ENCODE results near the gene CNOT1. TPM values are rescaled to one million over a fixed set of nuclear protein-coding genes. Genes with fewer than 3 reads are reported as not detected.

CNOT1 gene
- total and polyA plus RNA-seq, 2 experiments from 2014 or later: 50.8 to 113 TPM

- no peaks in the 10 kb centered on the region for H3K79me2 ChIP-seq
- H3K27me3 ChIP-seq: peaks cover 3% of the 10 kb centered on the region
- no peak for DNase-seq (ENCODE audit: low spot score)
- no peaks in the 10 kb centered on the region for H4K20me1 ChIP-seq (ENCODE audit: insufficient read depth, poor library complexity, severe bottlenecking)
- no peaks in the 10 kb centered on the region for H3K36me3 ChIP-seq (replicated peaks; ENCODE audit: insufficient read depth, low read depth)
- no peak overlapping the region for H3K27ac ChIP-seq
- no peak overlapping the region for H3K4me3 ChIP-seq
- no peaks in the 10 kb centered on the region for H3K9me3 ChIP-seq (ENCODE audit: low read depth)
- TF ChIP-seq EZH2 (IDR thresholded peaks at IDR 0.05; ENCODE audit: borderline replicate concordance): no peak
- no peak for TF ChIP-seq CTCF (IDR thresholded peaks at IDR 0.05; ENCODE audit: poor library complexity)
- TF ChIP-seq EZH2phosphoT487 (IDR thresholded peaks at IDR 0.05; ENCODE audit: low read depth, severe bottlenecking, unreplicated experiment): no peak
- H2AFZ ChIP-seq: no peak overlapping the region
- WGBS (ENCODE audit: low lambda C conversion rate, missing lambda C conversion rate): 70% methylated on average over 5 of the region's 5 CpGs
- H3K4me2 ChIP-seq: no peak overlapping the region
- H3K4me1 ChIP-seq (ENCODE audit: insufficient read depth): peaks cover 7% of the 10 kb centered on the region
- H3K9me2 ChIP-seq (replicated peaks; ENCODE audit: insufficient read depth): no peaks in the 10 kb centered on the region
Observed at GRCh38 chr16:58497935-58498334, 131.7 kb downstream of the CNOT1 start.

DNA sequence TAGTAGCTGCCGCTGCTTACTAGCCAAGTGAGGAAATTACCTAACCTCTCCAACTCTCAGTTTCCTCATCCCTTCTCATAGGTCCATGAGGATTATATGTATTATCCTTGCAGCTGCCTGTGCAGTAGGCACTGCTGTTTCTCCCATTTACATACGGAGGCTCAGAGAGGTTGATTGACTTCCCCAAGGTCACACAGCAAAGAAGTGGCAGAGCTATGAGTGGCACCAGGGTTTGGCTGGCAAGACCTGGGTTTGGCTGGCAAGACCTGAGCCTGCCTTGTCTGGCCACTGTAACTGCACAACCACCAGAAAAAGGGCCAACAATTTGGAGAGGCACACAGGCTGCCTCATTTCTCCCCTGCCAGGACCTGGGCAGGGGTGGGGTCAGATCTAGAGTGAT lies 132.2 kb downstream of the CNOT1 start:
- Histone ChIP-seq H4K20me1 (ENCODE audit: insufficient read depth, poor library complexity, severe bottlenecking) (no peaks in the 10 kb centered on the region), H2AFZ (no peak overlapping the region), H3K9me3 (ENCODE audit: low read depth) (no peaks in the 10 kb centered on the region), H3K27me3 (peaks cover 3% of the 10 kb centered on the region), H3K4me1 (ENCODE audit: insufficient read depth) (peaks cover 7% of the 10 kb centered on the region), H3K79me2 (no peaks in the 10 kb centered on the region), H3K36me3 (replicated peaks; ENCODE audit: insufficient read depth, low read depth) (no peaks in the 10 kb centered on the region), H3K4me3 (no peak overlapping the region), H3K4me2 (no peak overlapping the region), H3K9me2 (replicated peaks; ENCODE audit: insufficient read depth) (no peaks in the 10 kb centered on the region), H3K27ac (no peak overlapping the region)
- no peak for DNase-seq (ENCODE audit: low spot score)
- TF ChIP-seq EZH2phosphoT487 (IDR thresholded peaks at IDR 0.05; ENCODE audit: low read depth, severe bottlenecking, unreplicated experiment) (no peak), CTCF (IDR thresholded peaks at IDR 0.05; ENCODE audit: poor library complexity) (no peak), EZH2 (IDR thresholded peaks at IDR 0.05; ENCODE audit: borderline replicate concordance) (no peak)
- 88% methylated on average over 2 of the region's 2 CpGs for WGBS (ENCODE audit: low lambda C conversion rate, missing lambda C conversion rate)

- no peaks in the 10 kb centered on the region for H4K20me1 ChIP-seq (ENCODE audit: insufficient read depth, poor library complexity, severe bottlenecking)
- H3K27ac ChIP-seq: no peak overlapping the region
- peaks cover 3% of the 10 kb centered on the region for H3K4me1 ChIP-seq (ENCODE audit: insufficient read depth)
- H3K36me3 ChIP-seq (replicated peaks; ENCODE audit: insufficient read depth, low read depth): no peaks in the 10 kb centered on the region
- no peak overlapping the region for H3K4me3 ChIP-seq
- WGBS (ENCODE audit: low lambda C conversion rate, missing lambda C conversion rate): 79% methylated on average over 24 of the region's 24 CpGs
- TF ChIP-seq EZH2 (IDR thresholded peaks at IDR 0.05; ENCODE audit: borderline replicate concordance): no peak
- no peak for TF ChIP-seq EZH2phosphoT487 (IDR thresholded peaks at IDR 0.05; ENCODE audit: low read depth, severe bottlenecking, unreplicated experiment)
- no peak for TF ChIP-seq CTCF (IDR thresholded peaks at IDR 0.05; ENCODE audit: poor library complexity)
- H3K9me2 ChIP-seq (replicated peaks; ENCODE audit: insufficient read depth): no peaks in the 10 kb centered on the region
- no peak overlapping the region for H2AFZ ChIP-seq
- no peaks in the 10 kb centered on the region for H3K79me2 ChIP-seq
- H3K27me3 ChIP-seq: no peaks in the 10 kb centered on the region
- H3K9me3 ChIP-seq (ENCODE audit: low read depth): no peaks in the 10 kb centered on the region
- peak overlapping the region; percentile 33 for H3K4me2 ChIP-seq
- no peak for DNase-seq (ENCODE audit: low spot score)
Observed at GRCh38 chr16:58495521-58496331, 133.9 kb downstream of the CNOT1 start.

All from hepatocyte (in vitro differentiated cells).